H9 (cell line): ENCODE data around the gene PRKAG2. TPM values are rescaled to one million over a fixed set of nuclear protein-coding genes. Genes with fewer than 3 reads are reported as not detected.

Source experiments
- DNase-seq: peaks from one replicate; pipeline ENCODE4 v3.0.0-alpha.2; 2017
- H2AFZ ChIP-seq: one replicate; pipeline ENCODE4 v1.6.1; 2013; ENCODE audit warnings: mild to moderate bottlenecking, low read length, control low read depth, moderate library complexity
- H2AK5ac ChIP-seq: 2 replicates; pipeline ENCODE4 v1.6.1; 2013; ENCODE audit warnings: low read length, control low read depth, mixed read lengths; ENCODE audit not compliant: insufficient read length
- H2BK120ac ChIP-seq: one replicate; pipeline ENCODE4 v1.6.1; 2013; ENCODE audit warnings: low read depth, mild to moderate bottlenecking, low read length, control low read depth, inconsistent platforms; ENCODE audit not compliant: poor library complexity, severe bottlenecking
- H2BK12ac ChIP-seq: 2 replicates; pipeline ENCODE4 v1.6.1; 2013; ENCODE audit warnings: low read length, control low read depth, mixed read lengths, low read depth; ENCODE audit not compliant: insufficient read length
- H2BK15ac ChIP-seq: 2 replicates; pipeline ENCODE4 v1.6.1; 2013; ENCODE audit warnings: low read depth, low read length, control low read depth
- H2BK20ac ChIP-seq: one replicate; pipeline ENCODE4 v1.6.1; 2013; ENCODE audit warnings: low read depth, mild to moderate bottlenecking, low read length, control low read depth, inconsistent platforms; ENCODE audit not compliant: poor library complexity, severe bottlenecking
- H2BK5ac ChIP-seq: 2 replicates; pipeline ENCODE4 v1.6.1; 2013; ENCODE audit warnings: low read length, control low read depth, mixed read lengths; ENCODE audit not compliant: insufficient read length
- H3K14ac ChIP-seq: 2 replicates; pipeline ENCODE4 v1.6.1; 2013; ENCODE audit warnings: low read length, control low read depth; ENCODE audit not compliant: insufficient read depth
- H3K18ac ChIP-seq: 2 replicates; pipeline ENCODE4 v1.6.1; 2013; ENCODE audit warnings: low read depth, mild to moderate bottlenecking, mixed read lengths, low read length, control low read depth; ENCODE audit not compliant: insufficient read length
- H3K23ac ChIP-seq: 2 replicates; pipeline ENCODE4 v1.6.1; 2013; ENCODE audit warnings: low read length, control low read depth, mixed read lengths, low read depth; ENCODE audit not compliant: insufficient read length
- H3K23me2 ChIP-seq: 2 replicates; pipeline ENCODE4 v1.6.1; 2013; ENCODE audit warnings: low read depth, mild to moderate bottlenecking, mixed read lengths, low read length, control low read depth; ENCODE audit not compliant: insufficient read length, poor library complexity, severe bottlenecking
- H3K27ac ChIP-seq: 2 replicates; pipeline ENCODE4 v1.5.1; 2013; ENCODE audit warnings: low read length, control low read depth, mixed read lengths, low read depth; ENCODE audit not compliant: insufficient read length
- H3K27me3 ChIP-seq: 2 replicates; pipeline ENCODE4 v1.6.1; 2013; ENCODE audit warnings: low read length, control low read depth, inconsistent platforms; ENCODE audit not compliant: insufficient read depth
- H3K4ac ChIP-seq: 2 replicates; pipeline ENCODE4 v1.6.1; 2013; ENCODE audit warnings: low read depth, mild to moderate bottlenecking, control low read depth, inconsistent platforms, low read length, moderate library complexity
- H3K4me1 ChIP-seq: 2 replicates; pipeline ENCODE4 v1.6.1; 2013; ENCODE audit warnings: low read length, control low read depth, inconsistent platforms; ENCODE audit not compliant: insufficient read depth
- H3K4me2 ChIP-seq: 2 replicates; pipeline ENCODE4 v1.6.1; 2013; ENCODE audit warnings: low read length, control low read depth, mixed read lengths; ENCODE audit not compliant: insufficient read length, insufficient read depth
- H3K56ac ChIP-seq: 2 replicates; pipeline ENCODE4 v1.6.1; 2013; ENCODE audit warnings: low read depth, mild to moderate bottlenecking, mixed read lengths, low read length, control low read depth; ENCODE audit not compliant: insufficient read length
- H3K79me1 ChIP-seq: 2 replicates; pipeline ENCODE4 v1.6.1; 2013; ENCODE audit warnings: low read depth, mild to moderate bottlenecking, moderate library complexity, low read length, control low read depth, inconsistent platforms; ENCODE audit not compliant: insufficient read depth, poor library complexity, severe bottlenecking
- H3K79me2 ChIP-seq: 2 replicates; pipeline ENCODE4 v1.6.1; 2013; ENCODE audit warnings: low read length, control low read depth, inconsistent platforms; ENCODE audit not compliant: insufficient read depth
- H3K9ac ChIP-seq: 2 replicates; pipeline ENCODE4 v1.6.1; 2013; ENCODE audit warnings: low read length, control low read depth, mixed read lengths; ENCODE audit not compliant: insufficient read length; ENCODE audit errors: extremely low read depth
- H3K9me3 ChIP-seq: one replicate; pipeline ENCODE4 v1.6.1; 2013; ENCODE audit warnings: low read depth, low read length, inconsistent platforms; ENCODE audit not compliant: control insufficient read depth
- H3T11ph ChIP-seq: one replicate; pipeline ENCODE4 v1.6.1; 2013; ENCODE audit warnings: mild to moderate bottlenecking, low read length, control low read depth, inconsistent platforms
- H4K20me1 ChIP-seq: one replicate; pipeline ENCODE4 v1.6.1; 2013; ENCODE audit not compliant: control insufficient read depth, insufficient read length, insufficient read depth
- H4K5ac ChIP-seq: 2 replicates; pipeline ENCODE4 v1.6.1; 2013; ENCODE audit warnings: low read depth, mild to moderate bottlenecking, mixed read lengths, low read length, control low read depth; ENCODE audit not compliant: insufficient read length
- H4K8ac ChIP-seq: replicated peaks from 2 replicates; pipeline ENCODE4 v1.6.1; 2013; ENCODE audit warnings: low read length, control low read depth, mixed read lengths, low read depth; ENCODE audit not compliant: insufficient read length
- H4K91ac ChIP-seq: 2 replicates; pipeline ENCODE4 v1.6.1; 2013; ENCODE audit warnings: low read depth, mild to moderate bottlenecking, moderate library complexity, mixed read lengths, low read length, control low read depth; ENCODE audit not compliant: insufficient read length
- H3K27ac Mint-ChIP-seq, 3 experiments: 2 replicates in 2 of 3; 3 replicates in 1 of 3; pipeline ENCODE4 v1.8.0; 2020 to 2021; ENCODE audit warnings: mixed read lengths in 3 of 3, mild to moderate bottlenecking in 1 of 3, moderate library complexity in 1 of 3
- H3K27me3 Mint-ChIP-seq: 2 replicates; pipeline ENCODE4 v1.8.0; 2021; ENCODE audit warnings: low read depth, mild to moderate bottlenecking, moderate library complexity, mixed read lengths
- H3K36me3 Mint-ChIP-seq, 3 experiments: 2 replicates in 2 of 3; 3 replicates in 1 of 3; pipeline ENCODE4 v1.8.0; 2020 to 2021; ENCODE audit warnings: low read depth in 3 of 3, mixed read lengths in 3 of 3; ENCODE audit not compliant: insufficient read depth in 1 of 3
- H3K4me1 Mint-ChIP-seq, 2 experiments: 2 replicates each; pipeline ENCODE4 v1.8.0; 2020; ENCODE audit warnings: mixed read lengths in 2 of 2
- H3K4me3 Mint-ChIP-seq, 2 experiments: 2 replicates in 1 of 2; 3 replicates in 1 of 2; pipeline ENCODE4 v1.8.0; 2020 to 2021; ENCODE audit warnings: mild to moderate bottlenecking in 2 of 2, mixed read lengths in 2 of 2, moderate library complexity in 1 of 2
- H3K9me3 Mint-ChIP-seq, 2 experiments: 2 replicates in 1 of 2; 3 replicates in 1 of 2; pipeline ENCODE4 v1.8.0; 2020; ENCODE audit warnings: mild to moderate bottlenecking in 2 of 2, mixed read lengths in 2 of 2, moderate library complexity in 1 of 2
- total RNA-seq: library from RNA; stranded (reverse); gene quantifications from 2 replicates; pipeline ENCODE4 v1.2.1, GENCODE V29; 2021
- TF ChIP-seq, protein P1 (sequence below): fragments of 200-600 bp; sonication (generic); conservative IDR thresholded peaks from 3 replicates; pipeline ENCODE4 v1.8.0; 2021; ENCODE audit warnings: antibody characterized with exemption, mild to moderate bottlenecking

PRKAG2 gene
- total RNA-seq, 1 experiment from 2014 or later, result 11.8 TPM

DNA sequence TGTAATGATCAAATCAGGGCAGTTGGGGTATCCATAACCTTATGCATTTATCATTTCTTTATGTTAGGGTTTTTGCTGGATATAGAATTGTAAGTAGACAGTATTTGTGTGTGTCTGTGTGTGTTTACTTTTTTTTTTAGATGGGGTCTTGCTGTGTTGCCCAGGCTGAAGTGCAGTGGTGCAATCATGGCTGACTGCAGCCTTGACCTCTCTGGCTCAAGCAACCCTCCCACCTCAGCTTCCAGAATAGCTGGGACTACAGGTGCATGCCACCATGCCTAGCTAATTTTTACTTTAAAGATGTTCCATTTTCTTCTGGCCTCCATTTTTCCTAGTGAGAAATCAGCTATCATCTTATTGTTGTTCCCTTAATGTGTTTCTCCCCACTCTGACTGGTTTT, 347.1 kb downstream of the PRKAG2 start:
- Histone ChIP-seq H3T11ph (no peak overlapping the region), H3K27me3 (no peaks in the 10 kb centered on the region), H4K8ac (no peak overlapping the region), H3K79me1 (no peaks in the 10 kb centered on the region), H3K27ac (no peak overlapping the region), H3K4ac (no peak overlapping the region), H2BK120ac (no peak overlapping the region), H3K79me2 (no peaks in the 10 kb centered on the region), H3K9me3 (no peaks in the 10 kb centered on the region), H3K18ac (no peak overlapping the region), H2AFZ (no peak overlapping the region), H2BK15ac (no peak overlapping the region), H3K14ac (no peak overlapping the region), H2AK5ac (no peak overlapping the region), H2BK20ac (no peak overlapping the region), H2BK12ac (no peak overlapping the region), H4K20me1 (no peaks in the 10 kb centered on the region), H3K23ac (no peak overlapping the region), H2BK5ac (no peak overlapping the region), H3K9ac (no peak overlapping the region), H4K5ac (no peak overlapping the region), H3K4me2 (no peak overlapping the region), H3K56ac (no peak overlapping the region), H3K23me2 (no peaks in the 10 kb centered on the region), H3K4me1 (no peaks in the 10 kb centered on the region), H4K91ac (no peak overlapping the region)
- H3K27me3 Mint-ChIP-seq, result peaks cover 4% of the 10 kb centered on the region
- peaks cover 4 to 13% (median 5%) of the 10 kb centered on the region in 3 experiments; a peak in 6 of 7 replicates for H3K36me3 Mint-ChIP-seq
- no peaks in the 10 kb centered on the region for H3K4me1 Mint-ChIP-seq
- TF ChIP-seq, protein P1, sequence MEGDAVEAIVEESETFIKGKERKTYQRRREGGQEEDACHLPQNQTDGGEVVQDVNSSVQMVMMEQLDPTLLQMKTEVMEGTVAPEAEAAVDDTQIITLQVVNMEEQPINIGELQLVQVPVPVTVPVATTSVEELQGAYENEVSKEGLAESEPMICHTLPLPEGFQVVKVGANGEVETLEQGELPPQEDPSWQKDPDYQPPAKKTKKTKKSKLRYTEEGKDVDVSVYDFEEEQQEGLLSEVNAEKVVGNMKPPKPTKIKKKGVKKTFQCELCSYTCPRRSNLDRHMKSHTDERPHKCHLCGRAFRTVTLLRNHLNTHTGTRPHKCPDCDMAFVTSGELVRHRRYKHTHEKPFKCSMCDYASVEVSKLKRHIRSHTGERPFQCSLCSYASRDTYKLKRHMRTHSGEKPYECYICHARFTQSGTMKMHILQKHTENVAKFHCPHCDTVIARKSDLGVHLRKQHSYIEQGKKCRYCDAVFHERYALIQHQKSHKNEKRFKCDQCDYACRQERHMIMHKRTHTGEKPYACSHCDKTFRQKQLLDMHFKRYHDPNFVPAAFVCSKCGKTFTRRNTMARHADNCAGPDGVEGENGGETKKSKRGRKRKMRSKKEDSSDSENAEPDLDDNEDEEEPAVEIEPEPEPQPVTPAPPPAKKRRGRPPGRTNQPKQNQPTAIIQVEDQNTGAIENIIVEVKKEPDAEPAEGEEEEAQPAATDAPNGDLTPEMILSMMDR, result no peak
- no peak for DNase-seq
- H3K9me3 Mint-ChIP-seq, result peaks cover 27 to 30% of the 10 kb centered on the region in 2 experiments
- no peak overlapping the region for H3K27ac Mint-ChIP-seq
- H3K4me3 Mint-ChIP-seq, result no peak overlapping the region
